OCI-LY3 (cell line): ENCODE measurements around the gene PADI3.

Experiments used
- EZH2phosphoT487 ChIP-seq: fragments of 200-600 bp; shearing (Covaris generic); IDR thresholded peaks from 2 replicates; pipeline ENCODE4 v1.6.1; 2018; ENCODE audit warnings: antibody characterized with exemption, mixed run types, low read depth
- TF ChIP-seq, protein P1 (sequence below): fragments of 200-600, 300-600 bp; sonication (generic); IDR thresholded peaks from 2 replicates; pipeline ENCODE4 v1.5.1; 2014; ENCODE audit warnings: antibody characterized with exemption, low read length, low read depth

DNA sequence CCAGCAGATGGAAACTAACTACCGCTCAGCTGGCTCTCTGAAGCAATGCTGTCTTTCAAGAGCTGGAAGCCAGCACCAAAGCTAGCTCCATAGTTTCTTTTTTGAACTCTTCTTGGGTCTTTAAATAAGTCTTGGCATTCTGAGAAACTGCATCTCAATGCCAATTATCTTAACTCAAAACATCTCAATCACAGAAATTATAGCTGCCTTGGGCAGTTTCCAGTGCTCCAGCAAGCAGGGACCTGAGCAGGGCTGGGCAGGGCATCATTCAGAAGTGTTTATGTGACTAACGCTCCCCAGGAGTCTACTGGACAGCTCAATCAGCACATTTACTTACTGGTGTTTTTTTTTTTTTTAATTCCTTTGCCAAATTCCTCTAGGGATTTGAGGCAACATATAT is 40.8 kb downstream of the PADI3 start:
- TF ChIP-seq, protein P1, sequence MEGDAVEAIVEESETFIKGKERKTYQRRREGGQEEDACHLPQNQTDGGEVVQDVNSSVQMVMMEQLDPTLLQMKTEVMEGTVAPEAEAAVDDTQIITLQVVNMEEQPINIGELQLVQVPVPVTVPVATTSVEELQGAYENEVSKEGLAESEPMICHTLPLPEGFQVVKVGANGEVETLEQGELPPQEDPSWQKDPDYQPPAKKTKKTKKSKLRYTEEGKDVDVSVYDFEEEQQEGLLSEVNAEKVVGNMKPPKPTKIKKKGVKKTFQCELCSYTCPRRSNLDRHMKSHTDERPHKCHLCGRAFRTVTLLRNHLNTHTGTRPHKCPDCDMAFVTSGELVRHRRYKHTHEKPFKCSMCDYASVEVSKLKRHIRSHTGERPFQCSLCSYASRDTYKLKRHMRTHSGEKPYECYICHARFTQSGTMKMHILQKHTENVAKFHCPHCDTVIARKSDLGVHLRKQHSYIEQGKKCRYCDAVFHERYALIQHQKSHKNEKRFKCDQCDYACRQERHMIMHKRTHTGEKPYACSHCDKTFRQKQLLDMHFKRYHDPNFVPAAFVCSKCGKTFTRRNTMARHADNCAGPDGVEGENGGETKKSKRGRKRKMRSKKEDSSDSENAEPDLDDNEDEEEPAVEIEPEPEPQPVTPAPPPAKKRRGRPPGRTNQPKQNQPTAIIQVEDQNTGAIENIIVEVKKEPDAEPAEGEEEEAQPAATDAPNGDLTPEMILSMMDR: no peak
- no peak for TF ChIP-seq EZH2phosphoT487
